22Rv1 (cell line): ENCODE results near the gene HECW1.

Source experiments
- H3K27ac ChIP-seq: fragments of 450-650 bp; 2 replicates; pipeline ENCODE4 v1.5.1; 2017
- CTCF ChIP-seq: fragments of 450-650 bp; IDR thresholded peaks from 2 replicates; pipeline ENCODE4 v1.5.1; 2017; ENCODE audit warnings: mild to moderate bottlenecking
- ZFX ChIP-seq: fragments of 450-650 bp; IDR thresholded peaks from 2 replicates; pipeline ENCODE4 v1.6.1; 2017; ENCODE audit warnings: antibody characterized with exemption, borderline replicate concordance

Gene HECW1

DNA sequence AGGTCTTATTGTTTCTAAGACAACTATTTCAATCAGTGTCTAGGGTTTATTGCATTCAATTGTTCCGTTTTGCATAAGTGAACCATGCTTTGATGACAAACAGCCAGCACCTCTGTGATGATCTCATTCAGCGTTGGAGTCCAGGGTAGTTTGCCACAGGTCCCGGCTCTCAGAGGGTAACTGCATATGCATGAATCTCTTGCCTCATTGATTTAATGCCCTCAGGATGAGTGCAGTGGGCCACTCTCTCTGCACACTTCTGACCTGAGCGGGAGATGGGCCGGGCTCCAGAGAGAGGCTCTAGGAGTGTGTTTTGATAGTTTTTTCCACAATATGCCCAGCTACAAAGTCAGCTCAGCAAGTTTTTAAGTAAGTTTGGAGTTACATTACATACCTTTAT lies 83.9 kb downstream of the HECW1 start:
- no peak overlapping the region for H3K27ac ChIP-seq
- TF ChIP-seq ZFX (no peak), CTCF (no peak)

- TF ChIP-seq ZFX (no peak), CTCF (no peak)
Measured at GRCh38 chr7:43198016-43198415, 85.6 kb downstream of the HECW1 start.

GRCh38 chr7:43198599-43199090 lies 86.2 kb downstream of the HECW1 start:
- TF ChIP-seq ZFX, result no peak
- TF ChIP-seq CTCF, result no peak
- no peak overlapping the region for H3K27ac ChIP-seq

More at GRCh38 chr7:43198016-43198415, 85.6 kb downstream of the HECW1 start:
- no peak overlapping the region for H3K27ac ChIP-seq

- no peak overlapping the region for H3K27ac ChIP-seq
- TF ChIP-seq ZFX (no peak), CTCF (no peak)
Measured at GRCh38 chr7:43199371-43200160, 87.1 kb downstream of the HECW1 start.

DNA sequence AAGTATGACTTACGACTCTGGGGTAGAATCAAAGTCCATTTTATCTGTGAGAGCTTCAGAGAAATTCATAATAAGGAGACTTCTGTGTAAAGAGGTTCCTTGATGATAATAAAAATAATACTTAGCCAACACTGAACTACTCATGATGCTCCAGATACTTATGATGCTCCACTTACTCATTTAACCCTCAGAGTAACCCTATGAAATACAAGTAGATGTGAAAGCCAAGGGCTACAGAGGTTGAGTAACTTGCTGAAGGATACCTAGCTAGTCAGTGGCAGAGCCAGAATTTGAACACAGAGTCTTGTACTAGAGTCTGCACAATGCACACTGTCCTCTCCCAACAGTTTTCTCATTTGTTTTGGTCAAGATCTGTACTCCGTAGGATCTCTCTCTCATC lies 89.5 kb downstream of the HECW1 start:
- TF ChIP-seq CTCF (no peak), ZFX (no peak)
- H3K27ac ChIP-seq, result no peak overlapping the region

DNA sequence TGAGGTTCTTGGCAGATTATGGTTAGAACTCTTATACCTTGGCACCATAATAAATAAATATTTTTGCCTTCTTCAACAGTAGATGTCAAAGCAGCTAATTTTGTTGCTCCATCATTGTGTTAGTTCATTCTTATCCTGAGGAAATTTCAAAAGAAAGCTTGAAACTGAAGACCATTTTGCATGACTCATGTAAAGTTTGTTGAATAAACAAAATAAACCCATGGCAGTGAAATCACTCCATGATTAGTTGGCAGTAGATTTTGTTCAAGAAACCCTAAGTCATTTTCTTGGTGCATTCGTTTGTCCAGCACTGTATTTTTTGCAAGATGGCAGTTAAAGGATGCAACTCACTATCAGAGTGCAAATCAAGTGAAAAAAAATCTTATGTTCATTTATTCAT lies 91.6 kb downstream of the HECW1 start:
- H3K27ac ChIP-seq, result no peak overlapping the region
- TF ChIP-seq ZFX (no peak), CTCF (no peak)

GRCh38 chr7:43205171-43205795 lies 92.8 kb downstream of the HECW1 start:
- no peak overlapping the region for H3K27ac ChIP-seq
- TF ChIP-seq CTCF (no peak), ZFX (no peak)
